ENCODE data around the gene WASHC3.

Gene WASHC3

GRCh38 chr12:101967506-101967905, 94.3 kb downstream of the WASHC3 start:
- no peak for DNase-seq

DNA sequence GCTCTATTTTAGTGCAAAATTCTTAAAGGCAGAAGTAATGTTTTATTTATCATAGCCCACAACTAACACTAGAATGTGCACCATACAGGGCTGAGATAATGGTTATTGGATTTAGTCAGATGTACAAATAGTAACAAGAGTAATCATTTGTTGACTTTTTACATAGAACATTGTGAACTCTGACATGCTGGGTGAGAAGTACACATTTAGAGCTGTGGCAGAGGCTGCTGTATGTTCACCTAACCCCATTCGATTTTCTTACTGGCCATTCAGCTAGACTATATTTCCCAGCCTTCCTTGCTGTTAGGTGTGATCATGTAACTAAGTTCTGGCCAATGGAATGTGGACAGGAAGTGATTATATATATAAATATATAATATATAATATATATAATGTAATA, 95.3 kb downstream of the WASHC3 start:
- DNase-seq: no peak

DNA sequence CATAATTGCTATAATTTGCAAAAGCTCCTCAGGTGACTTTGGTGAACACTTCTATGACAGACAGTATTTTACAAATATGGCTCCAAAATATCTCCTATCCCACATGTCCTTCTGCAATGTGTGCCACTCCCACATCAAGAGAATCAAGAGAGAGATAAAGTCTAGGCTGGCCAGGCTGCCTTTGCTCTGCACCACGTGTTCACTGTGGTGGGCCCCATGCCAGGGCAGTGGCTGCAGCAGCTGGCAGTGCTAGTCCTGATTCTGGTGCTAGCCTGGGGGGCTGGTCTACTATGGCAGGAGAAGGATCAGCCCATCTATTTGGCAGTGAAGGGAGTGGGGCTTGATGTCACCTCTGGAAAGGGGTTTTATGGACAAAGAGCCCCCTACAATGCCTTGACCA, 98.1 kb downstream of the WASHC3 start:
- no peak for DNase-seq

All from NCI-H1417 (cell line).